ENCODE results near the gene UBE2L5.

UBE2L5 gene

GRCh38 chr13:30422054-30422839 is at the start of gene UBE2L5:
TSS of gene UBE2L5 (plus strand) at chr13:30422493. CDS start at chr13:30427991, 5,498 bp downstream.
- TF ChIP-seq, protein P1, sequence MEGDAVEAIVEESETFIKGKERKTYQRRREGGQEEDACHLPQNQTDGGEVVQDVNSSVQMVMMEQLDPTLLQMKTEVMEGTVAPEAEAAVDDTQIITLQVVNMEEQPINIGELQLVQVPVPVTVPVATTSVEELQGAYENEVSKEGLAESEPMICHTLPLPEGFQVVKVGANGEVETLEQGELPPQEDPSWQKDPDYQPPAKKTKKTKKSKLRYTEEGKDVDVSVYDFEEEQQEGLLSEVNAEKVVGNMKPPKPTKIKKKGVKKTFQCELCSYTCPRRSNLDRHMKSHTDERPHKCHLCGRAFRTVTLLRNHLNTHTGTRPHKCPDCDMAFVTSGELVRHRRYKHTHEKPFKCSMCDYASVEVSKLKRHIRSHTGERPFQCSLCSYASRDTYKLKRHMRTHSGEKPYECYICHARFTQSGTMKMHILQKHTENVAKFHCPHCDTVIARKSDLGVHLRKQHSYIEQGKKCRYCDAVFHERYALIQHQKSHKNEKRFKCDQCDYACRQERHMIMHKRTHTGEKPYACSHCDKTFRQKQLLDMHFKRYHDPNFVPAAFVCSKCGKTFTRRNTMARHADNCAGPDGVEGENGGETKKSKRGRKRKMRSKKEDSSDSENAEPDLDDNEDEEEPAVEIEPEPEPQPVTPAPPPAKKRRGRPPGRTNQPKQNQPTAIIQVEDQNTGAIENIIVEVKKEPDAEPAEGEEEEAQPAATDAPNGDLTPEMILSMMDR (conservative IDR thresholded peaks at IDR 0.05; ENCODE audit: low read depth, low read length), result no peak
- H3K4me3 ChIP-seq (ENCODE audit: low read depth, low read length), result peak within 1 kb of the TSS; percentile 69
- DNase-seq (ENCODE audit: low read depth), result peak; percentile 84

GRCh38 chr13:30373727-30374126 is 48.6 kb upstream of the UBE2L5 start:
- TF ChIP-seq, protein P1 (conservative IDR thresholded peaks at IDR 0.05; ENCODE audit: low read depth, low read length), result no peak
- H3K4me3 ChIP-seq (ENCODE audit: low read depth, low read length), result no peak overlapping the region
- no peak for DNase-seq (ENCODE audit: low read depth)

- DNase-seq (ENCODE audit: low read depth), result no peak
- TF ChIP-seq, protein P1 (conservative IDR thresholded peaks at IDR 0.05; ENCODE audit: low read depth, low read length), result no peak
- H3K4me3 ChIP-seq (ENCODE audit: low read depth, low read length), result no peak overlapping the region
Measured at GRCh38 chr13:30375265-30375835, 46.9 kb upstream of the UBE2L5 start.

DNA sequence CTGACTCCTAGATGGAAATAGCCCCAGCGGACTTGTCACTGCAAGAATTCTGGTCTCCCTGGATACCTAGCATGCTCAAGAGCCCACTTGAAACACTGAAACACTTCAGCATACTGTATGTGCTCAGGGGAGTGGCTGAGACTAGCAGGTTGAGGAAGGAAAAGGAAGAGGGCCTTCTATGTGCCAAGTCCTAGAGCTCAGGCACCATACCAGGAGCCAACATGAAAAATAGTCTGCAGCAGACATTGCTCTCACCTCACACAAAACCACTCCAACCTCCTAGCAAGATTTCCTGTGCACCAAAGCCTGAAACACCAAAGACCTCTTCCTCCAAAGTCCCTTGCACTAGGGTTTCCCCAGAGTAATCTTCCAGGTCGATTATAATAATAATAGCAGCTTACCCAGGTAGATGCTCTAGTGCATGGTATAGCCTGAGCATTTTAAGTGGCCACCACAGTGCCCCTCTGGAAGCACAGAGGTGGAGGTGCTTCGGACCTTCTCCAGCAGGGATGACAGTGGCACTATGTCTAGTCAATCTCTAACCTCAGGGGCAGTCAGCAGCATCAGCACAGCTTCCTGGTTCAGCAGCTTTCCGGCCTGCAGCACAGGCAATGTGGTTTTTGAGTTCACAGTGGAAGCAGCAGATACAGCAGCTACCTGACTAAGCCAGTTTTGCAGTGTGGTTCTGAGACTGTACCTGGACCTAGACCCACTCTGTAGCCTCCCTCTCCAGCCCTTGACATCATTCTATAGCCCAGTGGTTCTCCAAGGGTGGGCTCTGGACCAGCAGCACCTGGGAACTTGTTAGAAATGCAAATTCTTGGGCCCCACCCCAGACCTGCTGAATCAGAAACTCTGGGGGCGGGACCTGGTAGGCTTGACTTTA is 45.6 kb upstream of the UBE2L5 start:
- no peak overlapping the region for H3K4me3 ChIP-seq (ENCODE audit: low read depth, low read length)

DNA sequence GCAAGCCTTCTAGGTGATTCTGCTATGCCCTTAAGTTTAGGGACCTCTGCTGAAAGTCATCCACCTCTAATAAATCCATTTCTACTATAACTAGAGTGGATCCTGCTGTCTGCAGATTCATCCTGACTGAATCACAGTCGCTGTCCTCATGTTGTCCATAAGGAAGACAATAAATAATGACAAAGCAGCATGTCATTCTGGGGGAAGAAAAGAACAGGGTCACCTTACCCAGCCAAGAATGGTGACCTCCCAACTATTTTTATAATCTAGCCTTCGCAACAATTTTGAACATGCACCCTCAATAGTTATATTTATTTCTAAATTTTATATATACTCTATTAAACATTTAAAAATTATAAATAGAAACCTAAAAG is 45.0 kb upstream of the UBE2L5 start:
- H3K4me3 ChIP-seq (ENCODE audit: low read depth, low read length), result no peak overlapping the region
- DNase-seq (ENCODE audit: low read depth), result no peak
- TF ChIP-seq, protein P1 (conservative IDR thresholded peaks at IDR 0.05; ENCODE audit: low read depth, low read length), result no peak

More for the DNA sequence above, 45.6 kb upstream of the UBE2L5 start:
- DNase-seq (ENCODE audit: low read depth), result no peak
- TF ChIP-seq, protein P1 (conservative IDR thresholded peaks at IDR 0.05; ENCODE audit: low read depth, low read length), result no peak

GRCh38 chr13:30378191-30378590 is 44.1 kb upstream of the UBE2L5 start:
- H3K4me3 ChIP-seq (ENCODE audit: low read depth, low read length), result no peak overlapping the region
- DNase-seq (ENCODE audit: low read depth), result no peak
- TF ChIP-seq, protein P1 (conservative IDR thresholded peaks at IDR 0.05; ENCODE audit: low read depth, low read length), result no peak
